Endometrium (tissue), 2 donors: Measurements from ENCODE around the gene MCUR1.
"Not testable (repeated sequence)": the region's sequence is repeated elsewhere in the genome, so short reads cannot be mapped to it uniquely, and the experiment has no call there.

Experiments
- FAIRE-seq: peaks from 2 replicates; lab custom pipeline; 2012; peaks lifted over from hg19 to GRCh38; lab: Jason Lieb, UNC
- donor health status: control.
- donor health status: control.

Gene MCUR1

DNA sequence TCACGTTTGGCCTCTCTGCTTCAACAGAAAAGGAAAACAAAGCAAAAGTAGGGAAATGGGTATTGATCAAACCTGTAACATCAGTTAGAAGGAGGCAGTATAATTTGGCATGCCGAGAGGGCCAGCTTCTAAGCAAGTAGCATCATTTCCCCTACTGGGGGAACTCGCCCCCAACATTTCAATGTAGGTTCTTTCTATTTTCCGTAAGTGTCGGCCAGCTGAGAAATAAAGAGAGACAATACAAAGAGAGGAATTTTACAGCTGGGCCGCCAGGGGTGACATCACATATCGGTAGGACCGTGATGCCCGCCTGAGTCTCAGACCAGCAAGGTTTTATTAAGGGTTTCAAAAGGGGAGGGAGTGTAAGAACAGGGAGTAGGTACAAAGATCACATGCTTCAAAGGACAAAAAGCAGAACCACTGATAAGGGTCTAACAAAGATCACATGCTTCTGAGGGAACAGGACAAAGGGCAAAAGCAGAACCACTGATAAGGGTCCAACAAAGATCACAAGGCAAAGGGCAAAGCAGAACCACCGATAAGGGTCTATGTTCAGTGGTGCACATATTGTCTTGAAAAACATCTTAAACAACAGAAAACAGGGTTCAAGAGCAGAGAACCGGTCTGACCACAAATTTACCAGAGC, 14.4 kb upstream of the MCUR1 start:
- not testable (repeated sequence) for FAIRE-seq

DNA sequence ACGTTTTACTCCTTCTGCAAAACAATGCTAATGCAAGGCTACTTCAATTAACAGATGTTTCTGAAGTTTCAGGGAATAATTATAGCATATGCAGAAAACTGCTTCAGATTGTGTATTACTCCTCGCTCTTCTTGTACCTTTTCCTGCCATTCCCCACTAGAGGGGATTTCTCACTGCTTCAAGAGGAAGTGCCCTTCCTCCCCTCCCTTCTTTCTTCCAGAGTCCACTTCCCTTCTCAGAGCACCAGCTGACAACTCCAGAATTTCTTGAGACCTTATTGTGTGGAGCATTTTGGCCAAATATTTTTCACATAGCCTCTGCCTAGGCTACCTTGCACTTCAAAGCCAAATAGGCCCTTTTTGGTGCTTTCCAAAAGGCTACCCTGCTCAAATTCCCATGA, 12.7 kb upstream of the MCUR1 start:
- no peak for FAIRE-seq

DNA sequence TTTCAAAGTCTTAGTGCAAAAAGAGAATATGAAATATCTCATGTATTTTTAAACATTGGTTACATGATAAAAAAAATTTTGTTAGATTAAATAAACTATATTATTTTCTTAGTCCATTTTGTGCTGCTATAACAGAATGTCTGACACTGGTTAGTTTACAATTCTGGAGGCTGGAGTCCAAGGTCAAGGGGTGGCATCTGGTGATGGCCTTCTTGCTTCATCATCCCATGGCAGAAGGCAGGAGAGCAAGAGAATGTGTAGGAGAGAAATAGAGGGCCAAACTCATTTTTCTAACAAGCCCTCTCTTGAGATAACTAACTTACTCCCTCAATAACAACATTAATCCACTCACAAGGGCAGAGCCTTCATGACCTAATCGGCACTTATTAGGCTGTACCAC, 11.5 kb upstream of the MCUR1 start:
- FAIRE-seq: no peak

DNA sequence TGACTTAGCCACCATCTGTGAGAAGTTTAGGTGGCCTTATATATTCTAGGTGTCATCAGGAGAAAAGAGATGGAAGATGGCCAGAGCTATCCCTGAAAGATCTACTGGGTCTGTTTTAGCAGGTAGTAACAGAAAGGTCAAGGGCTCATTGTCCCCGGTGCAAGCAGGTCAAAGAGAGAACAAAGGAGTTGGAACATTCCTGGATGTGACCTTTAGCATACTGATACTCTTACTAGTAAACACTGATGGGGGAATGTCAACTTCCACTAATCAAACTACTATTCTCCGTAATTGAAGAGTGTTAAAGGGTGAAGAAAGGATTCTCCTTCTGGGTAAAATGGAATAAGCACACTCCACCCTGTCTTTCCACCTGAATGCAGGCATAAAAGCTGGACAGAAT, 4.0 kb upstream of the MCUR1 start:
- FAIRE-seq: no peak

DNA sequence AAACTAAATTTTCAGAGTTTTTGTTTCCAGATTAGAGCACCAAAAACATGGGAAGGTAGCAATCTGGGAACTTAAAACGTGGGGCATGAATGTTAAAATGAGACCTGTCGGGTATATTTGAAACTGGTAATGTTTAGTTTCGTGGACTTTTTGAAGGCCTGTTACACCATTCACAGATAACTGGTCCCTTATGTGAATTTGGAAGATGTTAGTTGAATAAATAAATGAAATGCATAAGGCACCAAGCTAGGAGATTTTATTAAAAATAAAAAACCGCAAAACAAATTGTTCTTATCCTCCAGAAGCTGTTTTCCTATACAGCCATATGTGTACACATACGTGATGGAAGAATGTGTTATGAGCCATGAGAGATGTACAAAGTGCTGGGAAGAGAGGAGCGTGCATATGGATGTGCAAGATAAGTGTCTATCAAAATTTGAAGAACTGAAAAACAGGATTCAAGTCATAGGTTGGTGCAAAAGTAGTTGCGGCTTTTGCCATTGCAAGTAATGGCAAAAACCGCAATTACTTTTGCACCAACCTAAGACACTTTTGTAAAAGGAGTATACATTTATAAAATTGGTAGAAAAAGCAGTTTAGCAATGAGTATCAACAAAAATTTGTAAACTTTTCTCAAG, 700 bp upstream of the MCUR1 start:
- no peak for FAIRE-seq

DNA sequence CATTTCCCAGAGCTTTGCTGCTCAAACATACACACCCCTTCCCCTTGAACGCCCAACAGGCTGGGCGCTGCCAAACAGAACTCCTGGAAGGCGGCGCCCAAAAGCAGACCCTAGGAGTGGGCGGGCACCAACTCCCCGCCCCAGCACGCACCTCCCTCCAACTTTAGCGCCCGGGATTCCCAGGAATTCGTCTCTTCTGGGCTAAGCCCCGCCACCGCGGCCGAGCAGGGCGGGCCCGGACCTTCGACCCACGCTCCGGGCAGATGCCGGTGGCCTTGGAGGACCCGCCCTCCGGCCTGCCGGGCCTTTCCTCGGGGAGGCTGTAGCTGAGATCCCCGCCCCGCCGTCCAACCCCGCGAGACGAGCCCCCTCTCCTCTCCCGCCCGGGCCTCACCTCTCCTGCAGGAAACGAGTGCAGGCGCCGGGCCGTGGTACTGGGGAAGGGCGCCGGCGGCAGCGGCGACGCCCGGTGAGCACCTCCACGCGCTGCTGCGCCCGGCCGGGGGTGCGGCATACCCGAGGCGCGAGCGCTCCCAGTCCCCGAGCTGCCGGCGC, 659 bp downstream of the MCUR1 start:
- FAIRE-seq: no peak

DNA sequence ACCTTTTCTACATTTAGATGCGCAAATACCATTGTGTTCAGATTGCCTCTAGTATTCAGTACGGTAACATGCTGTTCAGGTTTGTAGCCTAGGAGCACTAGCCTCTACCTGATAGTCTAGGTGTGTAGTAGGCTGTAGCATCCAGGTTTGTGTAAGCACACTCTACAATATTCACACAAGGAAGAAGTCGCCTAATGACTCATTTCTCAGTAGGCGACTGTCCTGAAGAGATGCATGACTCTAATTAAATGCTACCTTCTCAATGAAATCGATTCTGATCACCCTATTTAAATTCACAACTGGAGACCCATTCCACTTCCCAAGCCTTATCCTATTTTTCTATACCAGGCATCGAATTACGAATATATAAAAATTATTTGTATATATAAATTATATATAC, 1.3 kb downstream of the MCUR1 start:
- FAIRE-seq: no peak

DNA sequence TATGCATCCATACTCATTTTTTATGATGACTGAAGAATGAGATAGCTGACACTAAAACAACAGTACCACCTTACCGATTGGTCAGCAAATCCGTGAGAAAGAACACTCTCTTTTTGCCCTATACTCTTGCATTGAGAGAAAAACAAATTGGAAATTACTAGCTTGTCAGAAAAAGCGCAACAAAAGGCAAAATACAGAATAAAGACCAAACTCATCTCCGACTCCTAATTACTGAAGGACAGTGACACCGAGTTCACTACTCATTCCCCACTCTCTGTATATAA, 2.1 kb downstream of the MCUR1 start:
- FAIRE-seq: no peak

DNA sequence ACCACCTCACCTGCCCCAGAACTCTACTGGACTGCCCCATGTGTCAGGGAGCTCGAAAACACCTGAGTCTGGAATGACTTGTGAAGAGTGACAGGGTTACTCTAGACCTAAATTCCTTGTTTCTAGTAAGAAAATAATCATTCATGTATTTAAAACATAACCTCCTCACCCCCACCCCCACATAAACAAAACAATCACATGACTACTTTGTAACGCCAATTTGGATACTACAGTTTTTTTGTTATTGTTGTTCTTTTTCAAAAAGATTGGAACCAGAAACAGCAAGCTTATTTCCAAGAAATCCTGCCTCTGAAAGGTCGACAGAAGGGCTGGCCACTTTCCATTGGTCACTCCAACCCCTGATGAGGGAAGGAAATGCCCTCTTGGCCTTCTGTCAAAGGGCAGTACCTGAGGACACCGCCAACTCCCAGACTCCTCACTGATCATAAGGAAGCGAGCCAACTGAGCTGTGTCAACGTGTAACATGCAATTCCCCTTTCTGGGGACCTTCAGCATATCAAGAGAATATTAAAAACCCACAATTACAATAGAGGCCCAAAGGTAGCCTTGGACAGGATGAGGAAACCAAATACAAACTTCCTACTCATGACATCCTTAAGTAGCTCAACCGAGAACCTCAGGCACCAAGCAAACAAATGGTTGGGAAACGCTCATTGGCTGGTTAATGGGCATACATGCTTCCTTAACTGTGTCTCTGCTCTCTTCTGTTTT, 2.6 kb downstream of the MCUR1 start:
- FAIRE-seq: no peak

DNA sequence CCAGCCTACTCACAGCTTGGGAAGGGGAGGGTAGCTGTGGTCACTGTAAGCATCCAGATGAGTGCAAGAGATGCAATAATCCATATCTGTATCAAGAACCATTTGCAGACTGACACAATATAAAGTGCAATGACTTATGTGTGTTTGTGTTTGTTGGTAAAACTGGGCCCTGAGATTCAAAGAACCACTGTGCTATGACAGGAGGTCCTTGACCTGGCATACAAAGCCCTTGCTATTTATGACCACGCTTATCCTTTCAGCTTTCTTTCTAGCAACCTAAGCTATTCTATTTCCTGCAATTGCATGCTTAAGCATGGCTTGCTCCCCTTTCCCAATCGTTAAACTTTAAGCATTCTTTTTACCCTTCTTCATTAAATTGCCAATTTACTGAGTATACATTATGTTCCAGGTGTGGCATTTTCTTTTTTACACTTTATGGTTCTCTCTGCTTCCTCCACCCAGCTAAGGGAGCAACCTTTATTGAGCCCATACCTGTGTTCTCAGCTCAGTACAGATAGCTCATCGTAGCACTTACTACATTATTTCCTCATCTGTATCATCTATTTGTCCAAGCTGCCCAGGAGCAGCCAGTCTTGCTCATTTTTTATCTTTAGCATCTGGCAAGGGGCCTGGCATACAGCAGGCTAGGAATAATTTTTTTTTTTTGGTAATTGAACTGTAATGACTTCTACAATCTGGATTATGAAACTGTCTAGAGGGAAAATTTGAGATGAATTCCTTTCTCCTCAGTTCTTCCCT, 3.5 kb downstream of the MCUR1 start:
- no peak for FAIRE-seq

DNA sequence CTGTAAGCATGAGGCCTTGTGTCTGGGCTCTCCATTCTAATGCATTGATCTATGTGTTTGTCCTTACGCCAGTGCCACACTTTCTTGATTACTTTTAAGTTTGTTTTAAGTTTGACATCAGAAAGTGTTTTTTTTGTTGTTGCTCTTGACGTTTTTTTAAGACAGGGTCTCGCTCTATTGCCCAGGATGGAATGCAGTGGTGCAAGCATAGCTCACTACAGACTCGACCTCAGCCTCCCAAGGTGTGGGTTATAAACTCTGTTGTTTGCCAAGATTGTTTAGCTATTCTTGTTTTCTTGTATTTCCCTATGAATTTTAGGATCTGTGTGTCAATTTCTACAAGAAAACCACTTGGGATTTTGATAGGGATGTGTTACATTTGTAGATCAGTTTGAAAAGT, 5.6 kb downstream of the MCUR1 start:
- FAIRE-seq: no peak

DNA sequence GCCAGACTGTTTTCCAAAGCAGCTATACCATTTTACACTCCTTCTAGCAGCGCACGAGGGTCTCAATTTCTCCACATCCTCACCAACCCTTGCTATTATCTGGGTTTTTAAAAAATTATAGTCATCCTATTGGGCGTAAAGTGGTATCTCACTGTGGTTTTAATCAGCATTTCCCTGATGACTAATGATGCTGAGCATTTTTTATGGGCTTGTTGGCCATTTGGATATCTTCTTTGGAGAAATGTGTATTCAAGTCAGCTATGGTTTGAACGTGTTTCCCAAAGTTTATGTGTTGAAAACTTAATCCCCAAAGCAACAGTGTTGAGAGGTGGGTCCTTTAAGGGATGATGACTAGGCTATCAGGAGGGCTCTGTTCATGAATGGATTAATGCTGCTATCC, 6.7 kb downstream of the MCUR1 start:
- no peak for FAIRE-seq

DNA sequence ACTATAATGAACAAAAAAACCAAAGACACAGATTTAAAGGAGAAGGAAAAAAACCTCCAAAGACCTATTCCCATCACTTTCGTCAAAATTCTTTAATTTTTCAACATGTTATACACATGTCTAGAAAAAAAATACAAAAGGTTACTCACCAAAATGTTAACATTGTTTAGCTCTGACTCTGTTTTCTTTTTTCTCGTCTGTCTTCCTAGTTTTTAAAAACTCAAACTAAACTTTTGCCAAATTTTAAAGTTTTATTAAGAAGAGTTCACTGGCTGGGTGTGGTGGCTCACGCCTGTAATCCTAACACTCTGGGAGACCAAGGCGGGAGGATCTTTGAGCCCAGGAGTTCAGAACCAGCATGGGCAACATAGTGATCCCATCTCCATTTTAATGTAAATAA, 10.8 kb downstream of the MCUR1 start:
- peak; percentile 12 for FAIRE-seq

DNA sequence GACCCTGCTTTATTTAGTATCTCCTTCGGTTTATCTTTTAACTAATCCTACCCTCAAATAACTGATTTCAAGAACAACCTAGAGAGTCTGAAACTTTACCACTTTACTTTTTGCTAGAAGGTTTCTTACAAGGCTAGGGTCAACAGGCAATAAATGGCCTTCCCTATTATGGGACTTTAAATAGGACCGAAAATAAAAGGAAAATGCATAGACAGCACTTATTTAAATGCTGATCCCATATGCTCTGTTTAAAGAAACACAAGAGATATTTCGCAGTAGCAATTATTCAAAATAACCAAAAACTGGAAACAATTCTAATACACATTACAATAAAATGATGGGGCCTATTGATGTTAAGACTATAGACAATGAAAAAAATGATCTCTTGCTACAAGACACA, 13.7 kb downstream of the MCUR1 start:
- FAIRE-seq: no peak

DNA sequence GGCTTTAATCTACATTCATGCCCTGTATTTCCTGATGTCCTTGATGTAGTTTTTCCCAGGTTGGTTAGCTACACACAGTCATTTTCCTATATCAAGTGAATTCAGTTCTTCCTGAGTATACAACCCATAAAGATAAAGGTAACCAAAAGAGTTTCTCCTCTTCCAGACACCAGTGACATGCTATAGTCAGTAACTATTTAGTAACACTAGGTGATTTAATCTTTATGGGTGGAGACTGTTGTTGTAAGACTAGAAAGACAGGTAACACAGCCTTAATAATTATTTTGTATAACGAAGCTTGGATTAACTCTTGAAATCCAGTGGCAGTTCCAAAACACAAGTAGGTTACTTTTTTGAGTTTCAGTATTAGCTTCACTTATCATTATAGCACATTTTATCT, 17.6 kb downstream of the MCUR1 start:
- no peak for FAIRE-seq

DNA sequence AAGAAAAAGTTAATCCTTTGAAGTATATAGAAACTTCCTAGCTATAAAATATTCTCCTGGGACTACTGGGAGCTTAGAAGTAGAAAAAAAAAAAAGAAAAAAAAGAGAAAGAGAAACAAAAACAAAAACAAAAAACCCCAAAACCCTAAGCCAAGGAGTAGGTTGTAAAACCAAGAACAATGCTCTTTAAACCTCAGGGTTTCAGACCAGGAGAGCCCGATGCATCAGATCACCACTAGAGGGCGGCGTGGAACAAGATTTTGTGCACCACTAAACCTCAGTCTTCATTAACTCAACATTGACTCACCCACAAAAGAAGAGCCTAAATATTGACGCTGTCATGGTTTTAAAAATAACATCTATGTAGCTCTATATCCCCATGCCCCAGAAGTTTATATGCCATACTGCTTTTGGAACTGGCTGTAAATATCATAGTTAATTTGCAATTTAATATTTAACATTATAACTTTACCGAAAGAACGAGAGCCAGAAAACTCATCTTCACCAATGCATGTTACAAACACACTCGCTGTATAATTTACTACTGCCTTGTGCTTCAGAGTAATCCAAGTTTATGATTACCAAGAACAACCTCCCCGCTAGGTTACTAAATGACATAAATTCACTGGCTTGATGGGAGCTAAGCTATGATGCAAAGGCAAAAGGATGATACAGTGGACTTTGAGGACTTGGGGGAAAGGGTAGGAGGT, 19.2 kb downstream of the MCUR1 start:
- peak; percentile 88 for FAIRE-seq

DNA sequence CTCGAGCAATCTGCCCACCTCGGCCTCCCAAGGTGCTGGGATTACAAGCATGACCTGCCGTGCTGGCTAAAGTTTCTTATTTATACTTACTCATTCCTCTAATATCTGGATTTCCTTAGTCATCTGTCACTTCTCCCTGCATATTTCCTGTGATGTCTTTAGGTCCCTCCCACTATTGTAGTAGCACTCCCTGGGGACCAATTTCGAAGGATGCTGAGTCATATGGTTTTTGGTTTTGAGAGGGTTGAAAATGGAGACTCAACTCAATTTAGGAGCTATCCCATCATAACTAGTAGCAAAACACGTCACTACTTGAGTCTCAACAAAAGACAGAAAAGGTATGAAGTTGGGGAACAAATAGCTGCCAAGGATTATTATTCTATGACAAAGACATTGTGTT, 20.2 kb downstream of the MCUR1 start:
- no peak for FAIRE-seq

DNA sequence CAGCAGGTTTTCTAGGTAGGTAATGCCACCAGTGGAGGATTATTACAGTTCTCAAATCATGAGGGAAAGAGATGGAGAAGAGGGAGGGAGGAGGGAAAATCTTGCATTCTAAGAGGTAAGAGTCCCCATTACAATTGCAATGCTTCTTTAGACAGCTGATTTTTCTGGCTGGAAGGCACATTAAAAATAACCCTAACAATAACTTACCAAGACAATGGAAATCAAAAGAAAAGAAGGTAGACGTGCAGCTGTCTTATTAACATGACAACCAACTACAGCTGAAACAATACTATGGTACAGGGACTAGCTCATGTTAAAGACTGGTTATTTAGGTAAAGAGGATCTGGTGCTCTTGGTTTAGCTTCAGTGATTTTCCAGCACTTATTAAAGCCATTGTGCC, 24.6 kb downstream of the MCUR1 start:
- no peak for FAIRE-seq

DNA sequence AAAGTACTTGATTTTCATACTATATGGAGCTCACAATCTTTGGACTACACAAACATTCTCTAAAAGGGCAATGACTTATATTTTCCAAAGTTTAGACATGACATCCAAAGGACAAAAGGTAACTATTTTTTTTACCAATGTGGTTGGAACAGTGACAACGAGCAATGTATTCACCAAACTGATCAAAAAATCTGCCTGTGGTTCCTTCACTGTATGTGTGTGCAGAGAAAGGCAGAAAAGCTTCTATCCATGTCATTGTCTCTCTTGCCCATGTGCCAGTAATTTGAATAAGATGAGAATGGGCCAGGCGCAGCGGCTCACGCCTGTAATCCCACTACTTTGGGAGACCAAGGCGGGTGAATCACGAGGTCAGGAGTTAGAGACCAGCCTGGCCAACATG, 25.5 kb downstream of the MCUR1 start:
- FAIRE-seq: no peak

DNA sequence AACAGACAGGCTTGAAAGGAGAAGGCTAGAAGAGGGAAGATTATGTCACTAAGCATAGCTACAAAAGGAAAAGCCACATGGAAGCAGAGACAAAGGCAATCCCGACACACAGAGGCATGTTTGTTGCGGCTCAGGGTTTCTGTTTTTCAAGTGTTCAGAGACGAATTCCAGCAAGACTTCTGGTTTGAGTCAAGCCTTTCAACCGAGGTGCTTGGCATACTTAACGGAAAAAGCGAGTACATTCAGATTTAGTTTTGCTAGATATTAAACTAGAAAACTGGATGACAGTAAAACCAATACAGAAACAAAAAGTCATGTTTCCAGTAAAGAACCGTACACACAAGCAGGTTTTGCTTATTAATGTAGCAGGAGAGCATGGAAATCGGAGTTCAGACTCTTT, 27.2 kb downstream of the MCUR1 start:
- FAIRE-seq: peak; percentile 35

DNA sequence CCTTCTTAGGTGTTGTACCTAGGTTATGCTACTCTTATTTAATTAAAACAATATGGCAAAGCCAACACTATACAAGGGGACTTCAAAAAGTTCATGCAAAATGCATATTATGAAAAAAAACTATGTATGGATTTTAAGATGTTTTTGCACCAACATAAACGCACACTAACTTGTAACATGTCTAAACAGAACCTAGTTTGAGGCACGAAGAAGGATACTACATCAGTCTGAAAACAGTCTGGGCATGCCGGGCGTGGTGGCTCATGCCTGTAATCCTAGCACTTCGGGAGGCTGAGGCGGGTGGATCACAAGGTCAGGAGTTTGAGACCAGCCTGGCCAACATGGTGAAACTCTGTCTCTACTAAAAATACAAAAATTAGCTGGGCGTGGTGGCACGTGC, 34.2 kb downstream of the MCUR1 start:
- FAIRE-seq: not testable (repeated sequence)

DNA sequence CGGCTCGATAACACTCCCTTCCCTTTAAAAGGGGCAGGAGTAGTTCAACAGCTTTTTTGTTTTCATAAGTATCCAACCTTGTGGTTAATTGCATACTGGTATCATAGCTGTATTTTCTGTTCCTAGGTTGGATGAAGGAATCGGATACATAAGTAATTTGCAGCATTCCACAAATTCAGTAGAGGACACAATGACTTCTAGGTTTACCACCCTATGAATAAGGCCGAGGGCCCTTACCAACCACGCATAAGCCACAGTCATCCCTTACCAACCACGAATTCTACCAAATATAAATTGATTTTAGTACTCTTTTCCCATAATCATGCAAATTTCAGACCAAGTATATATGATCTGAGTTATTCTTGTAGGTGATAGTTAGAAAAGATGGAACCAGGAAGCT, 36.3 kb downstream of the MCUR1 start:
- no peak for FAIRE-seq
